Spleen (tissue), 11 donors: ENCODE results near the gene MIA2. TPM values are rescaled to one million over a fixed set of nuclear protein-coding genes. Genes with fewer than 3 reads are reported as not detected.
"Not testable (repeated sequence)": the region's sequence is repeated elsewhere in the genome, so short reads cannot be mapped to it uniquely, and the experiment has no call there.

ENCODE experiments used
- DNase-seq: peaks from one replicate; pipeline ENCODE4 v3.0.0-alpha.2; 2020
- H3K27ac ChIP-seq, 8 donors: fragments of 200-600 bp; sonication (generic) in 7 of 8; 1 replicate in 4 of 8; 2 replicates in 4 of 8; pipeline versions ENCODE4 v1.5.0 to v1.8.0; 2016 to 2021; ENCODE audit warnings: inconsistent platforms in 4 of 8, mild to moderate bottlenecking in 4 of 8, moderate library complexity in 1 of 8
- H3K27me3 ChIP-seq, 7 donors: fragments of 200-600 bp; sonication (generic) in 6 of 7; replicated peaks in 1 of 7; 1 replicate in 4 of 7; 2 replicates in 3 of 7; pipeline versions ENCODE4 v1.5.0 to v1.8.0; 2016 to 2021; ENCODE audit warnings: inconsistent platforms in 3 of 7, mild to moderate bottlenecking in 1 of 7
- H3K36me3 ChIP-seq, 6 donors: fragments of 200-600 bp; sonication (generic) in 5 of 6; 1 replicate in 4 of 6; 2 replicates in 2 of 6; pipeline versions ENCODE4 v1.5.0 to v1.8.0; 2016 to 2021; ENCODE audit warnings: inconsistent platforms in 2 of 6
- H3K4me1 ChIP-seq, 6 donors: fragments of 200-600 bp; sonication (generic) in 5 of 6; 1 replicate in 3 of 6; 2 replicates in 3 of 6; pipeline versions ENCODE4 v1.5.0 to v1.8.0; 2016 to 2021; ENCODE audit warnings: inconsistent platforms in 3 of 6
- H3K4me3 ChIP-seq, 8 donors: fragments of 200-600 bp; sonication (generic) in 7 of 8; 1 replicate in 4 of 8; 2 replicates in 4 of 8; pipeline versions ENCODE4 v1.5.0 to v1.8.0; 2016 to 2021; ENCODE audit warnings: inconsistent platforms in 4 of 8, mild to moderate bottlenecking in 4 of 8, moderate library complexity in 2 of 8
- H3K9me3 ChIP-seq, 8 donors: fragments of 200-600 bp; sonication (generic) in 7 of 8; 1 replicate in 4 of 8; 2 replicates in 4 of 8; pipeline versions ENCODE4 v1.5.0 to v1.8.0; 2016 to 2021; ENCODE audit warnings: inconsistent platforms in 4 of 8
- CTCF ChIP-seq, 11 experiments: fragments of 200-600 bp in 7 of 11; fragments of 450-650 bp in 4 of 11; sonication (generic) in 4 of 11; IDR thresholded peaks in 8 of 11; conservative IDR thresholded peaks in 3 of 11; 1 replicate in 7 of 11; 2 replicates in 4 of 11; pipeline versions ENCODE4 v1.4.0 to v1.8.0; 2016 to 2021; ENCODE audit warnings: antibody characterized with exemption in 11 of 11, inconsistent platforms in 4 of 11, mild to moderate bottlenecking in 1 of 11
- POLR2A ChIP-seq, 3 donors: fragments of 450-650 bp; IDR thresholded peaks; one replicate each; pipeline ENCODE4 v1.5.1; 2017; ENCODE audit warnings: antibody characterized with exemption in 3 of 3, mild to moderate bottlenecking in 1 of 3
- POLR2AphosphoS5 ChIP-seq, 3 donors: sonication (generic); formaldehyde crosslinking; IDR thresholded peaks; one replicate each; pipeline ENCODE4 v1.5.1; 2017; ENCODE audit warnings: antibody characterized with exemption in 3 of 3
- WGBS, 5 donors: extraction: QIAGEN DNeasy Blood & Tissue Kit in 3 of 5; methylation state at CpG; one replicate each; pipeline versions ENCODE4 v1.1.5 to v1.1.7; 2013 to 2018; 5-methylcytosine and 5-hydroxymethylcytosine counted together
- intact Hi-C: fragments of 100-400 bp; cut with DNase I; formaldehyde crosslinking; loops from one replicate; pipeline ENCODE4 v1.15.0; 2023; ENCODE audit warnings: low total_unique reads
- polyA plus RNA-seq, 3 donors: library from polyadenylated mRNA; stranded (reverse); fragments of 200-250 nt; gene quantifications; one replicate each; pipeline ENCODE4 v1.2.1, GENCODE V29; 2013
- total RNA-seq, 7 donors: library from RNA; depleted of rRNA in 3 of 7; stranded (reverse); fragments of >200 nt in 3 of 7; fragmentation: NEBNext Ultra II Directional in 4 of 7; extraction: Animal tissue kit (Norgen Biotek cat#: 25700) in 4 of 7; gene quantifications; one replicate each; pipeline versions ENCODE4 v1.1.0 to v1.2.1, GENCODE V29; 2016 to 2021
- donor health status: healthy with polysubstance abuse.
- donor health status: DM: no; HTN: no; CAD: no; lungs with moderate emphysema.
- donor health status: DM: no; HTN: no; CAD: no.
- donor health status: Bipolar disorder and iron deficiency.
- donor health status: healthy.
- donor health status: DM: no; HTN: no; CAD: no.
- donor health status: DM: yes; HTN: yes; CAD: no.

MIA2 gene
- total and polyA plus RNA-seq, 10 donors: 18.3 to 31.3 (median 24.8) TPM

GRCh38 chr14:39360316-39360715 lies 126.6 kb downstream of the MIA2 start:
- H3K4me1 ChIP-seq: no peaks in the 10 kb centered on the region
- intact Hi-C loops: no loop called here
- H3K27me3 ChIP-seq: no peaks in the 10 kb centered on the region
- peaks cover 15 to 30% (median 25%) of the 10 kb centered on the region in 8 donors for H3K9me3 ChIP-seq
- TF ChIP-seq POLR2A (IDR thresholded peaks at IDR 0.05) (no peak), CTCF (IDR thresholded peaks at IDR 0.05 in 8 of 11, conservative IDR thresholded peaks at IDR 0.05 in 3 of 11) (no peak), POLR2AphosphoS5 (IDR thresholded peaks at IDR 0.05) (no peak)
- peaks cover 0 to 65% (median 11%) of the 10 kb centered on the region in 6 donors for H3K36me3 ChIP-seq
- H3K4me3 ChIP-seq: no peak overlapping the region
- H3K27ac ChIP-seq: no peak overlapping the region
- no peak for DNase-seq

DNA sequence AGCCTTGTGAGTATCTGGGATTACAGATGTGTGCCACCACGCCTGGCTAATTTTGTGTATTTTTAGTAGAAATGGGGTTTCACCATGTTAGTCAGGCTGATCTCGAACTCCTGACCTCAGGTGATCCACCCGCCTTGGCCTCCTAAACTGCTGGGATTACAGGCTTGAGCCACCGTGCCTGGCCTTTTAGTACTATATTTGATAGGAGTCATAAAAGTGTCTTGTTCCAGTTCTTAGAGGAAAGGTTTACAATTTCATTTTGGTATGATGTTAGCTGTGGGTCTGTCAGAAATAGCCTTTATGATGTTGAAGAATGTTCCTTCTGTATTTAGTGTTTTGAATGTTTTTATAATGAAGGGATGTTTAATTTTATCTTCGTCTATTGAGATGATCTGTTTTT lies 127.8 kb downstream of the MIA2 start:
- H3K4me1 ChIP-seq, intact Hi-C loops, H3K27ac ChIP-seq, H3K4me3 ChIP-seq, H3K27me3 ChIP-seq, DNase-seq: not testable (repeated sequence)
- peaks cover 15 to 37% (median 31%) of the 10 kb centered on the region in 8 donors for H3K9me3 ChIP-seq
- peaks cover 0 to 74% (median 11%) of the 10 kb centered on the region in 6 donors for H3K36me3 ChIP-seq
- 91 to 95% (median 94%) methylated on average over 5 of the region's 5 CpGs for WGBS, 5 donors

DNA sequence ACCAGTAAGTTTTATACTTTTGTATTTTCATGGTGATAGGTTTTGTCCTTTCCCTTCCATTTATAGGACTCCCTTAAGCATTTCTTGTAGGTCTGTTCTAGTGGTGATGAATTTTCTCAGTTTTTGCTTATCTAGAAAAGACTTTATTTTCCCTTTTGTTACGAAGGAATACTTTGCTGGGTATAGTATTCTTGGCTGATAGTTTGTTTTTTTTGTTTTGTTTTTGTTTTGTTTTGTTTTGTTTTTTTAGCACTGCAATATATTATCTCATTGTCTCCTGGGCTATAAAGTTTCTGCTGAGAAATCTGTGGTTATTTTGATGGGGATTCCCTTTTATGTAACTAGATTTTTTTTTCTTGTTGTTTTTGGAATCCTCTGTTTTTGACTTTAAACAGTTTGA lies 130.8 kb downstream of the MIA2 start:
- H3K4me1 ChIP-seq: no peaks in the 10 kb centered on the region
- peaks cover 15 to 37% (median 31%) of the 10 kb centered on the region in 8 donors for H3K9me3 ChIP-seq
- intact Hi-C loops: no loop called here
- WGBS, 5 donors: 93 to 100% (median 95%) methylated on average over 1 of the region's 1 CpG
- no peaks in the 10 kb centered on the region for H3K27me3 ChIP-seq
- TF ChIP-seq CTCF (IDR thresholded peaks at IDR 0.05 in 8 of 11, conservative IDR thresholded peaks at IDR 0.05 in 3 of 11) (no peak), POLR2AphosphoS5 (IDR thresholded peaks at IDR 0.05) (no peak), POLR2A (IDR thresholded peaks at IDR 0.05) (no peak)
- DNase-seq: no peak
- H3K27ac ChIP-seq: no peak overlapping the region
- no peak overlapping the region for H3K4me3 ChIP-seq
- H3K36me3 ChIP-seq: peaks cover 0 to 65% (median 9%) of the 10 kb centered on the region in 6 donors

GRCh38 chr14:39365354-39365753 lies 131.6 kb downstream of the MIA2 start:
- peaks cover 0 to 65% (median 15%) of the 10 kb centered on the region in 6 donors for H3K36me3 ChIP-seq
- no peak overlapping the region for H3K27ac ChIP-seq
- H3K4me3 ChIP-seq: no peak overlapping the region
- WGBS, 5 donors: 79 to 100% (median 95%) methylated on average over 1 of the region's 1 CpG
- H3K9me3 ChIP-seq: peaks cover 15 to 37% (median 31%) of the 10 kb centered on the region in 8 donors
- DNase-seq: no peak
- no peak for TF ChIP-seq POLR2A (IDR thresholded peaks at IDR 0.05)
- no peak for TF ChIP-seq CTCF (IDR thresholded peaks at IDR 0.05 in 8 of 11, conservative IDR thresholded peaks at IDR 0.05 in 3 of 11)
- TF ChIP-seq POLR2AphosphoS5 (IDR thresholded peaks at IDR 0.05): no peak
- intact Hi-C loops: no loop called here
- H3K4me1 ChIP-seq: no peaks in the 10 kb centered on the region
- H3K27me3 ChIP-seq: no peaks in the 10 kb centered on the region
